ENCODE measurements around the gene CYFIP1.

- TF ChIP-seq POLR2A (IDR thresholded peaks at IDR 0.05; ENCODE audit: low read depth, low read length) (no peak), POLR2AphosphoS5 (IDR thresholded peaks at IDR 0.05; ENCODE audit: low read depth, low read length) (no peak), TAF1 (IDR thresholded peaks at IDR 0.05; ENCODE audit: borderline replicate concordance, low read depth, low read length) (no peak)
Measured at GRCh38 chr15:22978691-22979237, 1.4 kb downstream of the CYFIP1 start.
